Measurements from ENCODE around the gene BRD7. TPM values are rescaled to one million over a fixed set of nuclear protein-coding genes. Genes with fewer than 3 reads are reported as not detected.

BRD7 gene
- total RNA-seq, 1 experiment from 2014 or later = 40.0 TPM

DNA sequence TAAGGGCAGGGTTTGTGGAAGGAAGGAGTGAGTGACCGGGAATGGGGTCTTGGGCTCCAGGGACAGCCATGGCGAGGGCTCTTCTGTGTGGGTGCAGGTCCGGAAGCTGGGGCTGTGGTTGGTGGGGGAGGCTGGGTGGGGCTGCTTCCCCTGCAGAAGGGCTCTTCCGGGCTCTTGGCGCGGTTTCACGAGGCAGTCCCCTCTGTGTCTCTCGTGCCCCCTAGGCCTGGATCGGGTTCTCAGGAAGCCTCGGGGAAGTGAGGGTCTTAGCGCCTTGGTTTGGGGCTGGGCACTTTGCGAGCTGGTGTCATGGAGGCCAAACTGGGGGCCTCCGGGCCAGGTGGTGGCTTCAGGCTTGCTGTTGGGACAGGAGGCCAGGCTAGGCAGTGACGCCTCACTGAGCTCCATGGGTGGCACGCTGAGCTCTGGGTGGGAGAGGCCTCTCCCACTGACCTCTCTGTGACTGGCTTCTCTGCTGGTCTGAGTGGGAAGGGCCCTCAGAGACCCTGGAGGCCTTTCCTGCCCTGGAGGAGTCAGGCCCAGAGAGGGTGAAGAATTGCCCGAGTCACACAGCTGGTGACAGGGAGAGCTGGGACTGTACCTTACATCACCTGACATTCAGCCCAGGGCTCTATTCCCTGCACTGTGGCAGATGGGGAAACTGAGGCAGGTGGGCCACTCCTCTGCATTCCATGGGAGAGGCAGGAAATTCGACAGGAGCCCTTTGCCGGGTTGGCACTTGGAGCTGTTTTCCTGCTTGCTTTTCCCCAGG lies 94.3 kb downstream of the BRD7 start:
- no peaks in the 10 kb centered on the region for H3F3A ChIP-seq (ENCODE audit: low read length, unreplicated experiment)
- no peaks in the 10 kb centered on the region for H3K36me3 ChIP-seq (ENCODE audit: low read depth, low read length)
- ChIA-PET POLR2A (ENCODE audit: unreplicated experiment) (no interaction called here), CTCF (interaction anchor here (0.6 kb wide), 1 partner anchor 12 kb away, joined by 6 read pairs; no protein-coding TSS in a partner anchor)
- H3K79me2 ChIP-seq (ENCODE audit: low read length) = no peaks in the 10 kb centered on the region
- H3K4me2 ChIP-seq (ENCODE audit: low read length) = no peak overlapping the region
- BruUV-seq (replicated peaks) = no TSS peak
- H3K4me3 ChIP-seq (ENCODE audit: low read length) = no peak overlapping the region
- no peaks in the 10 kb centered on the region for H3K9me2 ChIP-seq (replicated peaks; ENCODE audit: low read length)
- TF ChIP-seq, protein P1, sequence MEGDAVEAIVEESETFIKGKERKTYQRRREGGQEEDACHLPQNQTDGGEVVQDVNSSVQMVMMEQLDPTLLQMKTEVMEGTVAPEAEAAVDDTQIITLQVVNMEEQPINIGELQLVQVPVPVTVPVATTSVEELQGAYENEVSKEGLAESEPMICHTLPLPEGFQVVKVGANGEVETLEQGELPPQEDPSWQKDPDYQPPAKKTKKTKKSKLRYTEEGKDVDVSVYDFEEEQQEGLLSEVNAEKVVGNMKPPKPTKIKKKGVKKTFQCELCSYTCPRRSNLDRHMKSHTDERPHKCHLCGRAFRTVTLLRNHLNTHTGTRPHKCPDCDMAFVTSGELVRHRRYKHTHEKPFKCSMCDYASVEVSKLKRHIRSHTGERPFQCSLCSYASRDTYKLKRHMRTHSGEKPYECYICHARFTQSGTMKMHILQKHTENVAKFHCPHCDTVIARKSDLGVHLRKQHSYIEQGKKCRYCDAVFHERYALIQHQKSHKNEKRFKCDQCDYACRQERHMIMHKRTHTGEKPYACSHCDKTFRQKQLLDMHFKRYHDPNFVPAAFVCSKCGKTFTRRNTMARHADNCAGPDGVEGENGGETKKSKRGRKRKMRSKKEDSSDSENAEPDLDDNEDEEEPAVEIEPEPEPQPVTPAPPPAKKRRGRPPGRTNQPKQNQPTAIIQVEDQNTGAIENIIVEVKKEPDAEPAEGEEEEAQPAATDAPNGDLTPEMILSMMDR (conservative IDR thresholded peaks at IDR 0.05; ENCODE audit: low read depth, low read length) = no peak
- no peak for TF ChIP-seq EZH2phosphoT487 (IDR thresholded peaks at IDR 0.05; ENCODE audit: borderline replicate concordance, low read length)
- no peak overlapping the region for H2AFZ ChIP-seq (ENCODE audit: low read length)
- no peaks in the 10 kb centered on the region for H4K20me1 ChIP-seq (ENCODE audit: low read length)
- H3K9ac ChIP-seq (ENCODE audit: low read length) = no peak overlapping the region
- no peaks in the 10 kb centered on the region for H3K4me1 ChIP-seq (ENCODE audit: insufficient read depth, low read length)
- no peaks in the 10 kb centered on the region for H3K9me3 ChIP-seq (ENCODE audit: low read length)
- intact Hi-C loops (cut with micrococcal nuclease) = no loop called here
- DNase-seq = no peak
- no peak overlapping the region for H3K27ac ChIP-seq (ENCODE audit: low read length)
- no peaks in the 10 kb centered on the region for H3K27me3 ChIP-seq (ENCODE audit: low read length)
- no peak for ATAC-seq

DNA sequence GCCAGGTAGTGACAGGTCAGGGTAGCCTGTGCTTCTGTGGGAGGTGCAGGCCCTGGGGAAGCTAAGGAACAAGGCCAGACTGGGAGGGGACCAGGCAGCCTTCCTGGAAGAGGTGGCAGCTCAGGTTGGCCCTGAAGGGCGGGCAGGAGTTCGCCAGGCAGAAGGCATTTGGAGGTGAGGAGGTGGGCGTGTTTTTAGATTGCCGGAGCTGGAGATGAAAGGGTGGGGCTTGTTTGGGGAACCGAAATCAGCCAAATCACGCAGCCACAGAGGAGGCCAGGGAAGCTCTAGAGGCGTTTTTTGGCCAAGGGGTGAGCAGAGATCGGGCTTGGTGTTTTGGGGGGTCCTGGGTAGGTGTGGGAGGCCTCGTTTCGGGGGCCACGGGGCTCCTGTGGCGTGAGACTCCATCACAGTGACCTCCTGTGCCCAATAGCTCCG lies 94.9 kb downstream of the BRD7 start:
- H3K27me3 ChIP-seq (ENCODE audit: low read length) = no peaks in the 10 kb centered on the region
- no peaks in the 10 kb centered on the region for H3K4me1 ChIP-seq (ENCODE audit: insufficient read depth, low read length)
- no peak overlapping the region for H3K27ac ChIP-seq (ENCODE audit: low read length)
- TF ChIP-seq EZH2 (IDR thresholded peaks at IDR 0.05; ENCODE audit: low read length, unreplicated experiment) = no peak
- TF ChIP-seq, protein P1 (conservative IDR thresholded peaks at IDR 0.05; ENCODE audit: low read depth, low read length) = no peak
- TF ChIP-seq EZH2phosphoT487 (IDR thresholded peaks at IDR 0.05; ENCODE audit: borderline replicate concordance, low read length) = no peak
- H3K9ac ChIP-seq (ENCODE audit: low read length) = no peak overlapping the region
- CTCF ChIA-PET = no interaction called here
- DNase-seq (no peak), ATAC-seq (no peak)
- no peaks in the 10 kb centered on the region for H3K79me2 ChIP-seq (ENCODE audit: low read length)
- BruUV-seq (replicated peaks) = no TSS peak
- H4K20me1 ChIP-seq (ENCODE audit: low read length) = no peaks in the 10 kb centered on the region
- H3F3A ChIP-seq (ENCODE audit: low read length, unreplicated experiment) = no peaks in the 10 kb centered on the region
- no peak overlapping the region for H3K4me2 ChIP-seq (ENCODE audit: low read length)
- no peaks in the 10 kb centered on the region for H3K36me3 ChIP-seq (ENCODE audit: low read depth, low read length)
- POLR2A ChIA-PET (ENCODE audit: unreplicated experiment) = no interaction called here
- H2AFZ ChIP-seq (ENCODE audit: low read length) = no peak overlapping the region
- intact Hi-C loops (cut with micrococcal nuclease) = no loop called here
- H3K9me2 ChIP-seq (replicated peaks; ENCODE audit: low read length) = no peaks in the 10 kb centered on the region
- no peak overlapping the region for H3K4me3 ChIP-seq (ENCODE audit: low read length)
- no peaks in the 10 kb centered on the region for H3K9me3 ChIP-seq (ENCODE audit: low read length)

- no peak overlapping the region for H3K9ac ChIP-seq (ENCODE audit: low read length)
- no peaks in the 10 kb centered on the region for H3F3A ChIP-seq (ENCODE audit: low read length, unreplicated experiment)
- ChIA-PET POLR2A (ENCODE audit: unreplicated experiment) (no interaction called here), CTCF (no interaction called here)
- no peak overlapping the region for H3K4me2 ChIP-seq (ENCODE audit: low read length)
- no peaks in the 10 kb centered on the region for H4K20me1 ChIP-seq (ENCODE audit: low read length)
- no peak overlapping the region for H3K4me3 ChIP-seq (ENCODE audit: low read length)
- no peaks in the 10 kb centered on the region for H3K36me3 ChIP-seq (ENCODE audit: low read depth, low read length)
- no peaks in the 10 kb centered on the region for H3K27me3 ChIP-seq (ENCODE audit: low read length)
- no peak overlapping the region for H2AFZ ChIP-seq (ENCODE audit: low read length)
- H3K9me2 ChIP-seq (replicated peaks; ENCODE audit: low read length) = no peaks in the 10 kb centered on the region
- no peaks in the 10 kb centered on the region for H3K4me1 ChIP-seq (ENCODE audit: insufficient read depth, low read length)
- no peaks in the 10 kb centered on the region for H3K79me2 ChIP-seq (ENCODE audit: low read length)
- DNase-seq (no peak), ATAC-seq (no peak)
- H3K27ac ChIP-seq (ENCODE audit: low read length) = no peak overlapping the region
- no peaks in the 10 kb centered on the region for H3K9me3 ChIP-seq (ENCODE audit: low read length)
- no TSS peak for BruUV-seq (replicated peaks)
- TF ChIP-seq, protein P1 (conservative IDR thresholded peaks at IDR 0.05; ENCODE audit: low read depth, low read length) = no peak
- no peak for TF ChIP-seq EZH2 (IDR thresholded peaks at IDR 0.05; ENCODE audit: low read length, unreplicated experiment)
- no peak for TF ChIP-seq EZH2phosphoT487 (IDR thresholded peaks at IDR 0.05; ENCODE audit: borderline replicate concordance, low read length)
- intact Hi-C loops (cut with micrococcal nuclease) = no loop called here
These were observed 95.5 kb downstream of the BRD7 start for GRCh38 chr16:50273382-50273690.

Data from PC-3 (cell line).